Right ventricle myocardium superior (tissue), 1 donor: ENCODE measurements around the gene EHMT2. TPM values are rescaled to one million over a fixed set of nuclear protein-coding genes. Genes with fewer than 3 reads are reported as not detected.
"Not testable (repeated sequence)": the region's sequence is repeated elsewhere in the genome, so short reads cannot be mapped to it uniquely, and the experiment has no call there.

Source experiments
- ATAC-seq: fragments of 200-7000 bp; cut with Tn5 transposase; one replicate; pipeline ENCODE4 v1.9.1; 2020; ENCODE audit warnings: mild to moderate bottlenecking; ENCODE audit not compliant: poor library complexity
- DNase-seq: peaks from one replicate; pipeline ENCODE4 v3.0.0-alpha.2; 2020
- intact Hi-C: fragments of 100-400 bp; cut with DNase I; formaldehyde crosslinking; loops from one replicate; pipeline ENCODE4 v1.11.2; 2022
- total RNA-seq: library from RNA; stranded (reverse); fragmentation: NEBNext Ultra II Directional; extraction: Animal tissue kit (Norgen Biotek cat#: 25700); gene quantifications from one replicate; pipeline ENCODE4 v1.2.1, GENCODE V29; 2021
- donor health status: DM: no; HTN: yes; CAD: no; lungs with severe emphysema.

Gene EHMT2
- total RNA-seq, 1 donor from 2014 or later = 15.5 TPM

DNA sequence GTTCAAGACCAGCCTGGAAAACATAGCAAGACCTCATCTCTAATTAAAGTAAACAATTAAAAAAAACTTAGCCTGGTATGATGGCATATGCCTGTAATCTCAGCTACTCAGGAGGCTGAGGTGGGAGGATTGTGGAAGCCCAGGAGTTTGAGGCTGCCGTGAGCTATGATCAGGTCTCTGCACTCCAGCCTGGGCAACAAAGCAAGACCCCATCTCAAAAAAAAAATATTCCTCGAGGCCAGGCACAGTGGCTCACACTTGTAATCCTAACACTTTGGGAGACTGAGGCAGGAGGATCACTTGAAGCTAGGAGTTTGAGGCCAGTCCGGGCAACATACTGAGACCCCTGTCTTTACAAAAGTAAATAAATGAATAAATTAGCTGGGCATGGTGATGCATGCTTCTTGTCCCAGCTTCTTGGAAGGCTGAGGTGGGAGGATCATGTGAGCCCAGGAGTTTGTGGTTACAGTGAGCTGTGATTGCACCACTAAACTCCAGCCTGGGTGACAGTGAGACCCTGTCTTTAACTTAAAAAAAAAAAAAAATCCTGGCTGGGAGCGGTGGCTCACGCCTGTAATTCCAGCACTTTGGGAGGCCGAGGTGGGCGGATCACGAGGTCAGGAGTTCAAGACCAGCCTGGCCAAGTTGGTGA is 20.7 kb upstream of the EHMT2 start:
- ATAC-seq = no peak
- intact Hi-C loops = no loop called here
- DNase-seq = no peak

DNA sequence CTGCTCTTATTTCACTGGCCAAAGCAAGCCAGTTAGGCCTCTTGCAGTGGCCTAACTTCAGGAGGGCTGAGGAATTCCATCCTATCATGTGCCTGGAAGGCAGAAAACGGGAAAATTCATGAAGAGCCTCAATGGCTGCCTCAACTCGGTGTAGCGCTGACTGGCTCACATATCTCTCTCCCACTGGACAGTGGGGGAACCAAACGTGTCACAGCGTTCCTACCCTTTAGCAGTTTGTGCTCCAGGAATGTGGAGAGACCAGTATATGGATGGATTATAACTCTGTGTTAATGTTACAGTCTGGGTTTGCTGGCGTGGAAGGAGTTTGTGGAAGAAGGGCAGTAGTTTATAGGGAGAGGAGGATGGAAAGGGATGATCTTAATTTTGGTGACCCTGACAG is 18.3 kb upstream of the EHMT2 start:
- no peak for DNase-seq
- intact Hi-C loops = no loop called here
- ATAC-seq = no peak

DNA sequence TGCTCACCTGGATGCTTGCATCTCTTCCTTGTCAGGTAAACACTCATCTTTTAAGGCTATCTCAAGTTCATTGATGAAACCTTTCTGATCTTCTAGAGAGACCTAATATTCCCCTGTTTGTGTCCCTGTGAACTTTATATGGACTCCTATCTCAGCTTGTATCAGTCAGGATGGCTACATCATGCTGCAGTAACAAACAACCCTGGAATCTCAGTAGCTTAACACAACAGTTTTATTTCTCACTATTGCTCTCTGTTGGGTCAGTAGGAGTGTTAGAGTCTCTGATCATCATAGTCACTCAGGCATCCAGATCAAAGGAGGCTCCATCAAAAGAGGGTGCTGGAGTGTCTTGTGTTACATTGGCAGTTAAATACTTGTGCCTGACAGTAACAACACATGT is 17.9 kb upstream of the EHMT2 start:
- no peak for DNase-seq

DNA sequence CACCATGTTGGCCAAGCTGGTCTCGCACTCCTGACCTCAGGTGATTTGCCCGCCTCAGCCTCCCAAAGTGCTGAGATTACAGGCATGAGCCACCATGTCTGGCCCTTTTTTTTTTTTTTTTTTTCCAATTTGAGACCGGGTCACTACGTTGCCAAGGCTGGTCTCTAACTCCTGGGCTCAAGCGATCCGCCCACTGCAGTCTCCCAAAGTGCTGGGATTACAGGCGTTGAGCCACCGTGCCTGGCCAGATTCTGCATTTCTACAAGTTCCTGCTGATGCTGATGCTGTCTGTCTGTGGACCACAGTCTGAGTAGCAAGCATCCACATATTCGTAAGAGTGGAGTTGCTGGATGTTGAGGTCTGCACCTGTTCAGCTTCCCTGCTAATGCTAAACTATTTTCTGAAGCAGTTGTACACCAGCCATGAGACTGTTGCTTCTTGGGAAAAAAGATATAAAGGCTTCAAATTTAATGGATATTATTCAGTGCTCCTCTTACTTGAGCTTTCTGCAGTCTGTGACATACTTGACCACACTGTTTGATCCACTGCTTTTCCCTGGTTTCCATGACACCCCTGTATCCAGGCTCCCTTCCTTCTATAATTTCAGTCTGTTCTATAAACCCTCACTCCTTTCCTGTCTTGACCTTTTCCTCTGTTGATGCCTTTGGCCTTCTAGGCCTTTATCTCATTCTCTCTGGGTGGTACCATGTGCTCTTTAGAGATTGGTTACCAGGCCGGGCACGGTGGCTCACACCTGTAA is 14.5 kb upstream of the EHMT2 start:
- DNase-seq = no peak
- intact Hi-C loops = no loop called here
- no peak for ATAC-seq

More for the DNA sequence above, 17.9 kb upstream of the EHMT2 start:
- intact Hi-C loops = no loop called here
- ATAC-seq = no peak

DNA sequence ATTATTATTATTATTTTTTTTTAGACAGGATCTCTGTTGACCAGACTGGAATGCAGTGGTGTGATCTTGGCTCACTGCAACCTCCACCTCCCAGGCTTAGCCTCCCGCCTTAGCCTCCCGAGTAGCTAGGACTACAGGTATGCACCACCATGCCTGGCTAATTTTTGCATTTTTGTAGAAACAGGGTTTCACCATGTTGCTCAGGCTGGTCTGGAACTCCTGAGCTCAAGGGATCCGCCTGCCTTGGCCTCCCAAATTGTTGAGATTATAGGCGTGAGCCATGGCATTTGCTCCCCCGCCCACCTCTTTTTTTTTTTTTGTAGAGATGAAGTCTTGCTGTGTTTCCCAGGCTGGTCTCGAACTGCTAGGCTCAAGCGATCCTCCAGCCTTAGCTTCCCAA is 11.8 kb upstream of the EHMT2 start:
- intact Hi-C loops, DNase-seq, ATAC-seq: not testable (repeated sequence)

DNA sequence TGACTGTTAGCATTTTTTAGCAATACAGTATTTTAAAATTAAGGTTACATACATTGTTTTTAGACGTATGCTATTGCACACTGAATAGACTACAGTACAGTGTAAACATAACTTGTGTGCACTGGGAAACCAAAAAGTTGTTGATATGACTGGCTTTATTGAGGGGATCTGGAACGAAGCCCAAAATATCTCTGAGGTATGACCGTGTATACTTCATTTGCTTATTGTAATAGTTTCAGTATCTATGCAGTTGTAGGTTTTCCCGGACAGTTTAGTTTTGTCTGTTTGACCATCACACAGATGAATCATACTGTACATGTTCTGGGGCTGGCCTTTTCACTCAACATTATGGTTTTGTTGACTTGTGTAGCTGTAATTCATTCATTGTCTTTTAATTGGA is 11.3 kb upstream of the EHMT2 start:
- intact Hi-C loops = no loop called here
- ATAC-seq (no peak), DNase-seq (no peak)

DNA sequence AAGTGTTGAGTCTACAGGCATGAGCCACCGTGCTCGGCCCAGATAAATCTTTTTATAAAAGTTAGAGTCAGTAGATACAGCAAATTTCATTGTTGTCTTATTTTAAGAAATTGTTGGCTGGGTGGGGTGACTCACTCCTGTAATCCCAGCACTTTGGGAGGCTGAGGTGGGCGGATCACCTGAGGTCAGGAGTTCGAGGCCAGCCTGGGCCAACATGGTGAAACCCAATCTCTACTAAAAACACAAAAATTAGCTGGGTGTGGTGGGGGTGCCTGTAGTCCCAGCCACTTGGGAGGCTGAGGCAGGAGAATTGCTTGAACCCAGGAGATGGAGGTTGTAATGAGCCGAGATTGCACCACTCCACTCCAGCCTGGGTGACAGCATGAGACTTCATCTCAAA is 10.8 kb upstream of the EHMT2 start:
- DNase-seq, intact Hi-C loops: not testable (repeated sequence)

DNA sequence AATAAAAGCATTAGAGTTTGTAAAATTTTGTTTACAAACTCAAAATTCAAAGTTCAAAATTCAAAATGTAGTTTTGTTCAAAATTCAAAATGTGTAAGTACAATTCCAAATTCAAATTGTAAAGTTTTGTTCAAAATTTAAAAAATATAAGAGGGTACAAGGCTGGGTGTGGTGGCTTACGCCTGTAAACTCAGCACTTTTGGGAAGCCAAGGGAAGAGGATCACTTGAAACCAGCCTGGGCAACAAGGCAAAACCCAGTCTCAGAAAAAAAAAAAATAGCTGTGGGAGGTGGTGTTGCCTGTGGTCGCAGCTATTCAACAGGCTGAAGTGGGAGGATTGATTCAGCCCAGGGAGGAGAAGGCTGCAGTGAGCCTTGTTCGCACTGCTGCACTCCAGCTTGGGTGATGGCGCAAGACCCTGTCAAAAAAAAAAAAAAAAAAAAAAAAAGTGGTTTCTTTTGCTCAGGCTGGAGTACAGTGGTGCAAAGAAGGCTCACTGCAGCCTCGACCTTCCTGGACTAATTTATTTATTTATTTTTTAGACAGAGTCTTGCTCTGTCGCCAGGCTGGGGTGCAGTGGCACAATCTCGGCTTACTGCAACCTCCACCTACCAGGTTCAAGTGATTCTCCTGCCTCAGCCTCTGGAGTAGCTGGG is 9.8 kb upstream of the EHMT2 start:
- no peak for DNase-seq
- intact Hi-C loops = no loop called here
- ATAC-seq = peak; percentile 18

More for the DNA sequence above, 10.8 kb upstream of the EHMT2 start:
- ATAC-seq = not testable (repeated sequence)

DNA sequence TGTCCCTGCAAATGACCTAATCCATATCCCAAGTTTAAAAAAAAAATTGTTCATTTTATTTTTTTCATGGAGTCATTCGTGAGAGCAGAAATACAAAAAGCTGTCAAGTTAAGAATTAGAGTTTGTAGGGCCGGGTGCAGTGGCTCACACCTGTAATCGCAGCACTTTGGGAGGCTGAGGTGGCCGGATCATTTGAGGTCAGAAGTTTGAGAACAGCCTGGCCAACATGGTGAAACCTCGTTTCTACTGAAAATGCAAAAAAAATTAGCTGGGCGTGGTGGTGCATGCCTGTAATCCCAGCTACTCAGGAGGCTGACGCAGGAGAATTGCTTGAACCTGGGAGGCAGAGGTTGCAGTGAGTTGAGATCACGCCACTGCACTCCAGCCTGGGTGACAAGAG is 9.2 kb upstream of the EHMT2 start:
- intact Hi-C loops, ATAC-seq, DNase-seq: not testable (repeated sequence)

DNA sequence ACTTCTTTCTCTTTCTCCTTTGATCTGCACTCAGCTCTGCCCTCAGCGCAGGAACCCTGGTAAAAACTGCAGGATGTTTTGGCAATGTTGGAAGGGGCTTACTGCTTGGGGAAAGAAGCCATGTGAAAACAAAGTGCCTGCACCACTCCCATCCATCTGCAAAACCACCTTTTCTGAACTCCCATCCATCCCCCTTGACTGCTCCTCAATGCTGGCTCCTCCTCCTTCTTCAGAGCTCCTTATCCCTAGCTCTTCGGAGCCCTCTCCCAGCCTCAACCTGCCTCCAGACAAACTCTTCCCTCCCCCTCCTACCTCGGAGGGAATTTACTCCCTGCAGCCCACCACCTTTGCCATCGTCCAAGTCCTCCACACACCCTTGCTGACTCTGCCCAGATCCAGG is 8.6 kb upstream of the EHMT2 start:
- intact Hi-C loops = no loop called here
- ATAC-seq = no peak
- no peak for DNase-seq

DNA sequence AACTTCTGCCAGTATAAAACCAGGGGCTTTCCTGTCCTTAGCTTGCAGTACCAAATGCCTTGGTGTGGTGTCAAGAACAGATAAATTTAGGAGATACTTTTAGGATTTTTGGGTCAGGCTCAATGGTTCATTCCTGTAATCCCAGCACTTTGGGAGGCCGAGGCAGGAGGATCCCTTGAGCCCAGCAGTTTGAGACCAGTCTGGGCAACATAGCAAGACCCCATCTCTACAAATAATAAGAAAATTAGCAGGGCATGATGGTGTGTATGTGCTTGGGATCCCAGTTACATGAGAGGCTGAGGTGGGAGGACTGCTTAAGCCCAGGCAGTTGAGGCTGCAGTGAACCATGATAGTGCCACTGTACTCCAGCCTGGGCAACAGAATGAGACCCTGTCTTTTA is 7.5 kb upstream of the EHMT2 start:
- intact Hi-C loops = no loop called here
- DNase-seq = no peak
- ATAC-seq = no peak

DNA sequence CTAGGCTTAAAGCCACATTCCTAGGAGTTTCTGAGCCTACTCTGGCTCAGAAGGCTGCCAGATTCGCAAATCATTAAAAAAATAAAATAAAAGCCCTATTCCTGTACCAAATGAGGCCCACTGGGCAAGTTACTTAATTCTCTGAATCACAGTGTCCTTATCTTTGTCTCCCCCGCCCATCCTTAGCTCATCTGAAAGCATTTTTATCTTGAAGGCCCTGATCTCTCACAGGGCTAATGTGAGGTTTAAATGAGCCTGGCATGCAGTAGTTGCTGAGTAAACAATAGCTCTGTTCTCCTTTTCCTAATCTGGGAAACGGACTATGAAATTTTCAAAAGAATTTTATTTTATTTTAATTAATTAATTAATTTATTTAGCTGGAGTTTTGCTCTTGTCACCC is 6.5 kb upstream of the EHMT2 start:
- intact Hi-C loops = no loop called here
- ATAC-seq (no peak), DNase-seq (no peak)

DNA sequence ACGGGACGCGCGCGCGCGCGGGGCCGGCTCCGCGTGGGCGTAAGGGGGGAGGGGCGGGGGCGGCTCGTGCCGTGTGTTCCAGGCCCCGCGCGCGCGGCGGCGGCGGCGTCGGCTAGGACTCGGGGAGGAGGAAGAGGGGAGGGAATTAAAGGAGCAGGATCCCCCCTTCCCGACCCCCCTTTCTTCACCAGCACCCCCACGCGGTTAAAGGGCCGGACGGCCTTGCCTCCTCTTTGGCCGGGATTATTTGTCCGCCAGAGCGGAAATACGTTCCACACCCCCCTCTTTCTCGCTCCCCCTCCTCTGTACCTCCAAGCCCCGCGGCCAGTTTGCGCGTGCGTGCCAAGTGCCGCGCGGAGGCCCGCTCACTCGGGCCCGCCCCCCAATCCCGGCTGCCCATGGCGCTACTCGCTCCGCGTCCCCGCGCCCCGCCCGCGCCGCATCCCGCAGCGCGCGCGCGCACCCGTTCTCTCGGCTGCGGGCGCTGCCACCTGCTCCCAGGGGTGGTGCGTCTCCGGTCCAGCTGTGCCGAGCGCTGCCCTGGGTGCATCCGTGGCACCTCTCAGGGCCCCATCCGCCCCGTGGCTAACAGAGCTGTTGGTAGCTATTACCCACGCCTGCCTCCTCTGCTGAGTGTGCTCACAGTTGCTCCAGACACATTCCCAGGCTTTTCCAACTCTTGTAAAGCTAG is 4.6 kb upstream of the EHMT2 start, which contains the start of gene ZBTB12:
ZBTB12 (minus strand) TSS at position 134 of the 691 bp plus-strand sequence. CDS start 781 bp downstream, outside the sequence.
- DNase-seq = peak; percentile 93
- intact Hi-C loops = no loop called here
- ATAC-seq = peak; percentile 83

DNA sequence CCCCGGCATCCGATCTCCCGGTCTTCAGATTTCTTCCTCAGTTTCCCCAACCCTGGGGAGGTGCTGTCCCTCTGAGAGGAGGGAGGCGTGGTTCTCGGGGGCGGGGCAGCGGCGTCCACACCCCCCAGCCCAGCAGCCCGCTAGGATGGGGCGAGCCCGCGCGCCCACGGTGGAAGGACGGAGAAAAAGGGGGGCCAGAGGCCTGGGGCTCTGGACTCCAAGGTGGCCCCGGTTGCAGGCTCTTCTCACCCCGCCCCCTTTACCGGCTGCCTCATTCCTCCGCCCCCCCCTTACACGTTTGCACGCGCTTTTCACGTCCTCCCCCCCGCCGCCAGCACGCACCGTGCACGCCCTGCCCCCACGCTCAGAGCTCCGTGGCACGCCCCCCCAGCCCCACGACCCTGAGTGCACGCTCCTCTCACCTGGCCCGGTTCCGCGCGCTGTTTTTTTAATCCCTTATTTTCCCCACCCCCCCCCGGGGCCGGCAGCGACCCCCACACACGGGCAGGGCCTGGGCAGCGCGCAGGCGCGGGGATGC is 4.0 kb upstream of the EHMT2 start:
- intact Hi-C loops = no loop called here

DNA sequence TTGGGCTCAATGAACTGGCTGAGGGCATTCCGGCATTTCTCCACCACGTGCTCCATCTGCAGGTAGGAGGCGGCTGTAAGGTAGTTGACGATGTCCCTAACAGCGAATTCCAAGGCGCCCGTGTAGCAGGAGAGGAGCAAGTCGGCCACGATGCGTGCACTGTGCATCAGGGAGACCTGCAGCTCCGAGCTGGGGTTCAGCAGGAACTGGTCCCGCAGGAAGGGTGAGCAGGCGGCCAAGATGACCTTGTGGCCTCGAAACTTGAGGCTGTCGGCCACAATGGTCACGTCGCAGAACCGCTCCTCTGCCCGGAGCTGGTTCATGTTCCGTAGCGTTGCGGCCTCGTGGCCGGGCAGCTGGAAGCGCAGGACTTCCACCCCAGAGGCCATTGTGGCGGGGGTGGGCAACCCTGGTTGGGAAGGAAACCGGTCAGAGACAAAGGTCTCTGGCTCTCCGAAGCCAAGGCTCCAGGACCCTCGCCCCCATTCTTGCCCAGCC is 3.5 kb upstream of the EHMT2 start:
- no peak for ATAC-seq
- intact Hi-C loops = no loop called here
- no peak for DNase-seq

More for the DNA sequence above, 4.0 kb upstream of the EHMT2 start:
- ATAC-seq = peak; percentile 29
- DNase-seq = peak; percentile 73

DNA sequence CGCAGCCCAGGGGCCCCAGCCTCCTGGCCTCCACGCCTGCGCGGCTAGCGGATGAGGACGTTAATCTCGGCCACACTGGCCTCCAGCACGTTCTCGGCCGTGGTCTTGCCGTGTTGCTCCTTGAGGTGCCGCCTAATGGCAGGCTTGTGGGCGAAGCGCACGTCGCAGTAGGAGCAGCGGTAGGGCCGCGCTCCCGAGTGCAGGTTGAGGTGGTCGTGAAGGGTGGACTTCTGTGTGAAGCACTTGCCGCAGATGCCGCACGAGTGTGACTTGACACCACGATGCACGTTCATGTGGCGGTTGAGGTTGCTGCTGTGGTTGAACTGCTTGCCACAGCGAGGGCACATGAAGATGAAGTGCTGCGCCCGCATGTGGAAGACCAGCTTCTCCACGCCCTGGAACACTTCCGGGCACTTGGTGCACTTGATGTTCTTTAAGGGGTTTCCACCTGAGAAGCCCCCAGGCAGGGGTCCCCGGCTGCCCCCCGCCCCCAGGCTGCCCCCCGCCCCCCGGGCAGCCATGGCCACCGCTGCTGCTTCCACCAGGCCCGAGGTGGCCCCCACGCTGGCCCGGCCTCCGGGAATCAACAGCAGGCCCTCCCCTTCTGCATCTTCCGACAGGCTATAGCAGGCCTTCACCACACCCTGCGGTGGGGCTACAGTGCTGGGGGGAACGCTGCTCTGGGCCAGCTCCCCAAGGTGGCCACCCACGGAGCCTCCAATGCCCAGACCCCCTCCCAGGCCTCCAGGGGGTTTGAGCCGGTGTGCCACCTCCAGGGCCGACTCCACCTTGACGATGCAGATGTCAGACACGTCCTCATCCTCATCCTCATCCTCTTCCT is 2.6 kb upstream of the EHMT2 start:
- intact Hi-C loops = no loop called here
- DNase-seq = no peak
- no peak for ATAC-seq

DNA sequence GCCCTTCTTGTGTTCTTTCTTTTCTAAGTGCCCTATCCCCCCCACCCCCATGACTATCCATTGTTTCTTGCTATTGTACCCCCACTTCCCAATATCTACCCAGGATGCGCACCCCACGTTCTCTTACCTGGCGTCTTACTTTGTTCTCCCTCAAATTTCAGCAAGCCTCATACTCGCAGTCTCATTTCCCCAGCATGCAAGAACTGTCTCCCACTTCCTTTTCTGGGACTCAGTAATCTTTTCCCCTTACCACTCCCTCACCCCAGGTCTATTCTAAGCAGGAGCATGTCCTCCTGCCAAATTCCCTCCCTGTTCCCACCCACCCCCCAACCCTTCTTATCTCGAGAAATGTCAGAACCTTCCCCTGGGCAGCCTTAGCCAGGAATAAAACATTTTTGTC is 1.7 kb upstream of the EHMT2 start:
- intact Hi-C loops = no loop called here
- DNase-seq (no peak), ATAC-seq (no peak)
